H1 (cell line): ENCODE measurements around the gene TRIM38. TPM values are rescaled to one million over a fixed set of nuclear protein-coding genes. Genes with fewer than 3 reads are reported as not detected.

ENCODE experiments used
- CTCF ChIA-PET: fragments of 300-600 bp; sonication (Branson Sonifier 250); formaldehyde crosslinking; loops from one replicate; lab custom pipeline; 2021; ENCODE audit not compliant: partially characterized antibody; lab: Charles Lee
- POLR2A ChIA-PET: fragments of 300-600 bp; sonication (Branson Sonifier 250); formaldehyde crosslinking; loops from one replicate; lab custom pipeline; 2021; ENCODE audit warnings: inconsistent platforms; ENCODE audit not compliant: partially characterized antibody; lab: Charles Lee
- DNase-seq, 2 experiments: peaks; one replicate each; pipeline versions ENCODE4 v3.0.0 to v3.0.0-alpha.2; 2010 to 2022; ENCODE audit warnings: low spot score in 2 of 2, low read depth in 1 of 2, mixed read lengths in 1 of 2
- FAIRE-seq: peaks from 2 replicates; lab custom pipeline; 2011; peaks lifted over from hg19 to GRCh38; lab: Jason Lieb, UNC
- H2AFZ ChIP-seq: 2 replicates; pipeline ENCODE4 v1.8.1; 2012; ENCODE audit warnings: low read length, inconsistent platforms
- H2AK5ac ChIP-seq: 2 replicates; pipeline ENCODE4 v1.6.1; 2013; ENCODE audit warnings: low read depth, low read length
- H2BK120ac ChIP-seq: replicated peaks from 2 replicates; pipeline ENCODE3; 2013; ENCODE audit warnings: low read depth, low read length, inconsistent platforms
- H2BK12ac ChIP-seq: 2 replicates; pipeline ENCODE4 v1.6.1; 2013; ENCODE audit warnings: low read depth, low read length
- H2BK15ac ChIP-seq: 2 replicates; pipeline ENCODE4 v1.6.1; 2013; ENCODE audit warnings: low read length
- H2BK20ac ChIP-seq: 2 replicates; pipeline ENCODE4 v1.6.1; 2013; ENCODE audit warnings: low read length
- H2BK5ac ChIP-seq: 2 replicates; pipeline ENCODE4 v1.6.1; 2013; ENCODE audit warnings: low read depth, low read length
- H3K14ac ChIP-seq: 2 replicates; pipeline ENCODE4 v1.6.1; 2013; ENCODE audit warnings: inconsistent platforms; ENCODE audit not compliant: insufficient read length
- H3K18ac ChIP-seq: 2 replicates; pipeline ENCODE4 v1.6.1; 2013; ENCODE audit warnings: low read length; ENCODE audit errors: extremely low read depth
- H3K23ac ChIP-seq: 2 replicates; pipeline ENCODE4 v1.6.1; 2013; ENCODE audit warnings: inconsistent platforms; ENCODE audit not compliant: insufficient read length
- H3K23me2 ChIP-seq: 2 replicates; pipeline ENCODE4 v1.6.1; 2013; ENCODE audit warnings: low read depth, low read length
- H3K27ac ChIP-seq: 2 replicates; pipeline ENCODE4 v1.6.1; 2011; ENCODE audit warnings: low read depth, low read length, inconsistent platforms
- H3K27me3 ChIP-seq, 4 experiments: replicated peaks in 1 of 4; 1 replicate in 1 of 4; 2 replicates in 3 of 4; pipeline versions ENCODE4 v1.6.1 to v1.8.1; 2011 to 2013; ENCODE audit warnings: low read length in 3 of 4, mild to moderate bottlenecking in 3 of 4, inconsistent platforms in 2 of 4, mixed read lengths in 2 of 4, moderate library complexity in 1 of 4; ENCODE audit not compliant: control insufficient read depth in 3 of 4, insufficient read depth in 3 of 4; ENCODE audit errors: extremely low read depth in 1 of 4
- H3K36me3 ChIP-seq, 4 experiments: 2 replicates each; pipeline versions ENCODE4 v1.6.1 to v1.8.1; 2011 to 2013; ENCODE audit warnings: mild to moderate bottlenecking in 4 of 4, low read length in 3 of 4, moderate library complexity in 2 of 4, control low read depth in 1 of 4, inconsistent platforms in 1 of 4; ENCODE audit not compliant: insufficient read depth in 4 of 4, control insufficient read depth in 2 of 4
- H3K4ac ChIP-seq: replicated peaks from 2 replicates; pipeline ENCODE3; 2013; ENCODE audit warnings: low read length, low read depth, mixed read lengths, inconsistent platforms; ENCODE audit not compliant: insufficient read length
- H3K4me1 ChIP-seq, 4 experiments: replicated peaks in 1 of 4; 1 replicate in 1 of 4; 2 replicates in 3 of 4; pipeline versions ENCODE4 v1.6.1 to v1.8.1; 2011 to 2013; ENCODE audit warnings: low read length in 3 of 4, inconsistent platforms in 2 of 4, mixed read lengths in 1 of 4; ENCODE audit not compliant: insufficient read depth in 4 of 4, control insufficient read depth in 3 of 4
- H3K4me2 ChIP-seq, 2 experiments: 2 replicates each; pipeline versions ENCODE4 v1.6.1 to v1.8.1; 2011 to 2013; ENCODE audit warnings: low read depth in 2 of 2, low read length in 2 of 2, control low read depth in 1 of 2, inconsistent platforms in 1 of 2, mild to moderate bottlenecking in 1 of 2; ENCODE audit not compliant: insufficient read depth in 1 of 2
- H3K4me3 ChIP-seq, 4 experiments: fragments of 200-600, 300-600 bp in 1 of 4; sonication (generic), shearing (Covaris generic), sonication (Bioruptor Twin) in 1 of 4; 2 replicates each; pipeline versions ENCODE4 v1.5.1 to v1.8.1; 2011 to 2016; ENCODE audit warnings: low read length in 4 of 4, low read depth in 3 of 4, control low read depth in 2 of 4, inconsistent platforms in 2 of 4, mild to moderate bottlenecking in 2 of 4, mixed read lengths in 1 of 4, moderate library complexity in 1 of 4; ENCODE audit not compliant: insufficient read depth in 2 of 4; ENCODE audit errors: extremely low read depth in 1 of 4
- H3K56ac ChIP-seq: replicated peaks from 2 replicates; pipeline ENCODE3; 2013; ENCODE audit warnings: low read depth, mild to moderate bottlenecking, mixed read lengths, low read length, inconsistent platforms; ENCODE audit not compliant: insufficient read length
- H3K79me1 ChIP-seq: 2 replicates; pipeline ENCODE4 v1.6.1; 2013; ENCODE audit warnings: low read depth, low read length, control low read depth
- H3K79me2 ChIP-seq, 2 experiments: 2 replicates each; pipeline versions ENCODE4 v1.6.1 to v1.8.1; 2012 to 2013; ENCODE audit warnings: low read length in 2 of 2, mild to moderate bottlenecking in 2 of 2, inconsistent platforms in 1 of 2; ENCODE audit not compliant: insufficient read depth in 2 of 2, control insufficient read depth in 1 of 2
- H3K9ac ChIP-seq, 4 experiments: replicated peaks in 1 of 4; 1 replicate in 1 of 4; 2 replicates in 3 of 4; pipeline versions ENCODE4 v1.6.1 to v1.8.1; 2011 to 2013; ENCODE audit warnings: low read depth in 3 of 4, low read length in 3 of 4, control low read depth in 2 of 4, mild to moderate bottlenecking in 2 of 4, moderate library complexity in 2 of 4, inconsistent platforms in 1 of 4; ENCODE audit errors: extremely low read depth in 1 of 4
- H3K9me3 ChIP-seq, 2 experiments: 2 replicates each; pipeline versions ENCODE4 v1.6.1 to v1.8.1; 2012 to 2013; ENCODE audit warnings: mild to moderate bottlenecking in 2 of 2, moderate library complexity in 2 of 2, control low read depth in 1 of 2, inconsistent platforms in 1 of 2, low read depth in 1 of 2, low read length in 1 of 2, mixed read lengths in 1 of 2; ENCODE audit not compliant: insufficient read depth in 2 of 2
- H4K20me1 ChIP-seq, 2 experiments: replicated peaks in 1 of 2; 2 replicates each; pipeline versions ENCODE3 to v1.8.1; 2011 to 2013; ENCODE audit warnings: inconsistent platforms in 2 of 2, low read length in 2 of 2, mild to moderate bottlenecking in 1 of 2; ENCODE audit not compliant: insufficient read depth in 2 of 2, control insufficient read depth in 1 of 2
- H4K5ac ChIP-seq: 2 replicates; pipeline ENCODE4 v1.6.1; 2013; ENCODE audit warnings: low read length, low read depth, mixed read lengths, inconsistent platforms; ENCODE audit not compliant: insufficient read length
- H4K8ac ChIP-seq: 2 replicates; pipeline ENCODE4 v1.8.0; 2013; ENCODE audit warnings: mild to moderate bottlenecking, moderate library complexity, low read length, inconsistent platforms; ENCODE audit not compliant: insufficient read depth; ENCODE audit errors: extremely low read depth
- H4K91ac ChIP-seq: replicated peaks from 2 replicates; pipeline ENCODE3; 2013; ENCODE audit warnings: low read length, mixed read lengths, inconsistent platforms; ENCODE audit not compliant: insufficient read length
- ASH2L ChIP-seq: fragments of 200-600, 300-600 bp; sonication (generic); IDR thresholded peaks from one replicate; pipeline ENCODE4 v1.7.1; 2017; ENCODE audit warnings: low read length
- BCL11A ChIP-seq, 2 experiments: IDR thresholded peaks; one replicate each; pipeline ENCODE4 v1.6.1; 2011; ENCODE audit warnings: low read depth in 2 of 2, low read length in 2 of 2, mild to moderate bottlenecking in 2 of 2
- BRCA1 ChIP-seq: IDR thresholded peaks from 2 replicates; pipeline ENCODE4 v1.6.1; 2012; ENCODE audit warnings: low read depth, low read length, improper control_type of control experiment
- CHD1 ChIP-seq: IDR thresholded peaks from 2 replicates; pipeline ENCODE4 v1.6.1; 2012; ENCODE audit warnings: low read depth, low read length, improper control_type of control experiment
- CREB1 ChIP-seq: IDR thresholded peaks from 2 replicates; pipeline ENCODE4 v1.6.1; 2012; ENCODE audit warnings: inconsistent platforms
- GTF2F1 ChIP-seq: IDR thresholded peaks from 2 replicates; pipeline ENCODE4 v1.6.1; 2012; ENCODE audit warnings: low read depth, low read length, improper control_type of control experiment, borderline replicate concordance
- JUND ChIP-seq: IDR thresholded peaks from 2 replicates; pipeline ENCODE4 v1.6.1; 2011; ENCODE audit warnings: mild to moderate bottlenecking, improper control_type of control experiment, low read length
- KDM4A ChIP-seq: IDR thresholded peaks from one replicate; pipeline ENCODE4 v1.7.1; 2012; ENCODE audit warnings: low read depth, mild to moderate bottlenecking, moderate library complexity, low read length, inconsistent platforms; ENCODE audit not compliant: severe bottlenecking
- POU5F1 ChIP-seq: IDR thresholded peaks from 2 replicates; pipeline ENCODE4 v1.6.1; 2011; ENCODE audit warnings: low read depth, mild to moderate bottlenecking, low read length, moderate library complexity
- TAF1 ChIP-seq: IDR thresholded peaks from 2 replicates; pipeline ENCODE4 v1.6.1; 2011; ENCODE audit warnings: mild to moderate bottlenecking, low read depth, low read length
- WGBS, 2 experiments: shearing (Covaris generic) in 1 of 2; methylation state at CpG; one replicate each; pipeline versions ENCODE4 v1.1.6 to v1.1.7; 2013 to 2015; ENCODE audit warnings: low lambda C conversion rate in 2 of 2, mixed read lengths in 2 of 2, inconsistent platforms in 1 of 2, low coverage in 1 of 2, missing lambda C conversion rate in 1 of 2; ENCODE audit not compliant: insufficient replicate concordance in 2 of 2, insufficient coverage in 1 of 2, insufficient read length in 1 of 2; ENCODE audit errors: extremely low coverage in 1 of 2, missing lambda C conversion rate in 1 of 2; 5-methylcytosine and 5-hydroxymethylcytosine counted together
- polyA plus RNA-seq, 7 experiments: library from polyadenylated mRNA; depleted of rRNA in 3 of 7; stranded (reverse) in 5 of 7; unstranded in 2 of 7; fragments of >200 nt in 5 of 7; fragments of 200-250 nt in 2 of 7; gene quantifications; 1 replicate in 5 of 7; 2 replicates in 1 of 7; 4 replicates in 1 of 7; pipeline versions ENCODE4 v1.2.1 to v1.2.3, GENCODE V29; 2011 to 2013; ENCODE audit warnings: missing spikeins in 2 of 7, mixed read lengths in 2 of 7
- total RNA-seq: library from RNA; stranded (reverse); fragmentation: NEBNext Ultra II Directional; extraction: Animal tissue kit (Norgen Biotek cat#: 25700); gene quantifications from 2 replicates; pipeline ENCODE4 v1.2.1, GENCODE V29; 2021
- TF ChIP-seq, protein P1 (sequence below): IDR thresholded peaks from 2 replicates; pipeline ENCODE4 v1.6.1; 2011; ENCODE audit warnings: low read length, improper control_type of control experiment
- TF ChIP-seq, protein P2 (sequence below): IDR thresholded peaks from 2 replicates; pipeline ENCODE4 v1.6.1; 2011; ENCODE audit warnings: low read depth, mild to moderate bottlenecking, low read length; ENCODE audit not compliant: insufficient read depth

Gene TRIM38
- total and polyA plus RNA-seq, 2 of the 8 experiments (the other 6 are each of a cell fraction or from before 2014, with no cell fraction given): 0.43 to 0.56 TPM

DNA sequence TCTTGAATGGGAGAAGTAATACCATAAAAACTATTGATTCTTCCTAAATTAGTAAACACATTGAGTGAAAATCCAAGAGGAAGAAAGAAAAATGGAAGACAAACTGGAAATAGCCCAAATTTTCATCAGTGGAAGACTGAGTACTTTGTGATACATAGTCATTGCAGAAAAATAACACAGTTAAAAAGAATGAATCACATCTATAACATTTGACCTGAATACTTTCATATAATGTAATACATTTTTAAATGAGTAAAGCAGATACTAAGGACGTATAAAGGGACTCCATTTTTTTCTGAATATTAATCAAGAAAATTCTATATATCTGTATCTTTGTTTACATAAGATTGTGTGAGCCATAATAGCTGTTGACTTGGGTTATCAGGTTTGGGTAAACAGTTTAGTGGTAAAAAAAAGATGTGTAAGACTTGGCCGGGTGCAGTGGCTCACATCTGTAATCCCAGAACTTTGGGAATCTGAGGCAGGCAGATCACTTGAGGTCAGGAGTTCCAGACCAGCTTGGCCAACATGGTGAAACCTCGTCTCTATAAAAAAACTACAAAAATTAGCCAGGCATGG, 27.8 kb upstream of the TRIM38 start:
- no peak overlapping the region for H3K27ac ChIP-seq
- no peak overlapping the region for H3K9ac ChIP-seq
- H3K56ac ChIP-seq: no peak overlapping the region
- no peak overlapping the region for H2BK12ac ChIP-seq
- no peak overlapping the region for H3K4ac ChIP-seq
- H3K18ac ChIP-seq: no peak overlapping the region
- no peaks in the 10 kb centered on the region for H3K4me1 ChIP-seq
- ChIA-PET CTCF (interaction anchor here (0.7 to 1.2 kb wide), 4 partner anchors 10 to 736 kb away, joined by 3 to 7 read pairs (median 3); no protein-coding TSS in a partner anchor), POLR2A (interaction anchor here (1.6 kb wide), 1 partner anchor 9 kb away, joined by 4 read pairs; no protein-coding TSS in a partner anchor)
- no peak overlapping the region for H2BK5ac ChIP-seq
- no peak overlapping the region for H2BK15ac ChIP-seq
- no peaks in the 10 kb centered on the region for H3K79me1 ChIP-seq
- H4K91ac ChIP-seq: no peak overlapping the region
- H3K27me3 ChIP-seq: no peaks in the 10 kb centered on the region
- H3K4me3 ChIP-seq: no peak overlapping the region
- no peak overlapping the region for H2AFZ ChIP-seq
- WGBS, 2 experiments: 92% methylated on average over 3 of the region's 3 CpGs; no CpG with 5 or more reads in 1 of the 2 experiments
- H3K79me2 ChIP-seq: no peaks in the 10 kb centered on the region
- H3K4me2 ChIP-seq: no peak overlapping the region
- FAIRE-seq (no peak), DNase-seq (no peak)
- no peak overlapping the region for H2AK5ac ChIP-seq
- no peak overlapping the region for H2BK20ac ChIP-seq
- H3K23me2 ChIP-seq: no peaks in the 10 kb centered on the region
- H4K5ac ChIP-seq: no peak overlapping the region
- H3K9me3 ChIP-seq: no peaks in the 10 kb centered on the region
- no peaks in the 10 kb centered on the region for H4K20me1 ChIP-seq
- no peak overlapping the region for H3K23ac ChIP-seq
- H4K8ac ChIP-seq: no peak overlapping the region
- H3K14ac ChIP-seq: no peak overlapping the region
- H3K36me3 ChIP-seq: no peaks in the 10 kb centered on the region
- H2BK120ac ChIP-seq: no peak overlapping the region
- TF ChIP-seq JUND (no peak), ASH2L (no peak), BCL11A (IDR thresholded peaks at IDR 0.05; ENCODE audit: low read depth in 2 of 2, low read length in 2 of 2) (no peak), TAF1 (no peak), BRCA1 (no peak), CHD1 (no peak), CREB1 (no peak), KDM4A (no peak), POU5F1 (no peak), GTF2F1 (no peak)
- TF ChIP-seq, protein P1, sequence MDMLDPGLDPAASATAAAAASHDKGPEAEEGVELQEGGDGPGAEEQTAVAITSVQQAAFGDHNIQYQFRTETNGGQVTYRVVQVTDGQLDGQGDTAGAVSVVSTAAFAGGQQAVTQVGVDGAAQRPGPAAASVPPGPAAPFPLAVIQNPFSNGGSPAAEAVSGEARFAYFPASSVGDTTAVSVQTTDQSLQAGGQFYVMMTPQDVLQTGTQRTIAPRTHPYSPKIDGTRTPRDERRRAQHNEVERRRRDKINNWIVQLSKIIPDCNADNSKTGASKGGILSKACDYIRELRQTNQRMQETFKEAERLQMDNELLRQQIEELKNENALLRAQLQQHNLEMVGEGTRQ: no peak
- TF ChIP-seq, protein P2, sequence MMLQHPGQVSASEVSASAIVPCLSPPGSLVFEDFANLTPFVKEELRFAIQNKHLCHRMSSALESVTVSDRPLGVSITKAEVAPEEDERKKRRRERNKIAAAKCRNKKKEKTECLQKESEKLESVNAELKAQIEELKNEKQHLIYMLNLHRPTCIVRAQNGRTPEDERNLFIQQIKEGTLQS: no peak
